GM23338 (cell line): ENCODE results near the gene OBSL1. TPM values are rescaled to one million over a fixed set of nuclear protein-coding genes. Genes with fewer than 3 reads are reported as not detected.
A peak's percentile ranks its signal among the peaks of the same experiment; 100 is the strongest.

ENCODE experiments used
- ATAC-seq: fragments of 200-7000 bp; cut with Tn5 transposase; 3 replicates; pipeline ENCODE4 v1.9.1; 2020
- DNase-seq: peaks from one replicate; pipeline ENCODE4 v3.0.0-alpha.2; 2015; ENCODE audit warnings: low spot score
- H2AFZ ChIP-seq: fragments of 200-600 bp; sonication (generic); 2 replicates; pipeline ENCODE4 v1.8.0; 2016; ENCODE audit warnings: antibody characterized with exemption, mild to moderate bottlenecking, moderate library complexity
- H3F3A ChIP-seq: fragments of 200-600 bp; sonication (generic); replicated peaks from 2 replicates; pipeline ENCODE4 v1.8.0; 2017; ENCODE audit warnings: antibody characterized with exemption, mixed run types, low read depth
- H3K27ac ChIP-seq: fragments of 200-600 bp; sonication (generic); 2 replicates; pipeline ENCODE4 v1.6.1; 2016; ENCODE audit warnings: low read depth
- H3K27me3 ChIP-seq: fragments of 200-600 bp; sonication (generic); 2 replicates; pipeline ENCODE4 v1.8.0; 2016; ENCODE audit warnings: mild to moderate bottlenecking, mixed run types, moderate library complexity; ENCODE audit not compliant: insufficient read depth
- H3K36me3 ChIP-seq: fragments of 200-600 bp; sonication (generic); 2 replicates; pipeline ENCODE4 v1.8.0; 2016; ENCODE audit warnings: mild to moderate bottlenecking; ENCODE audit not compliant: insufficient read depth
- H3K4me1 ChIP-seq: fragments of 200-600 bp; sonication (generic); 2 replicates; pipeline ENCODE4 v1.8.0; 2016; ENCODE audit warnings: mild to moderate bottlenecking, moderate library complexity; ENCODE audit not compliant: insufficient read depth
- H3K4me2 ChIP-seq: fragments of 200-600 bp; sonication (generic); 2 replicates; pipeline ENCODE4 v1.7.1; 2017; ENCODE audit warnings: mixed run types
- H3K4me3 ChIP-seq: fragments of 200-600 bp; sonication (generic); 2 replicates; pipeline ENCODE4 v1.6.1; 2016; ENCODE audit warnings: mixed run types
- H3K79me2 ChIP-seq: fragments of 200-600 bp; sonication (generic); replicated peaks from 2 replicates; pipeline ENCODE4 v1.8.0; 2017; ENCODE audit warnings: mild to moderate bottlenecking; ENCODE audit not compliant: insufficient read depth
- H3K9me2 ChIP-seq: fragments of 200-600 bp; sonication (generic); 2 replicates; pipeline ENCODE4 v1.8.0; 2017; ENCODE audit not compliant: insufficient read depth
- H4K20me1 ChIP-seq: fragments of 200-600 bp; sonication (generic); replicated peaks from 2 replicates; pipeline ENCODE4 v1.8.0; 2017; ENCODE audit warnings: mild to moderate bottlenecking; ENCODE audit not compliant: insufficient read depth
- H3K27ac Mint-ChIP-seq: 2 replicates; pipeline ENCODE4 v1.8.0; 2020; ENCODE audit warnings: inconsistent platforms, mild to moderate bottlenecking, moderate library complexity, mixed read lengths
- H3K27me3 Mint-ChIP-seq: 3 replicates; pipeline ENCODE4 v1.8.0; 2022; ENCODE audit warnings: low read depth, mild to moderate bottlenecking, moderate library complexity, mixed read lengths, inconsistent platforms; ENCODE audit not compliant: insufficient read depth, poor library complexity
- H3K36me3 Mint-ChIP-seq: 3 replicates; pipeline ENCODE4 v1.8.0; 2021; ENCODE audit warnings: low read depth, mild to moderate bottlenecking, inconsistent platforms, moderate library complexity, mixed read lengths
- H3K4me1 Mint-ChIP-seq: 3 replicates; pipeline ENCODE4 v1.8.0; 2020; ENCODE audit warnings: mild to moderate bottlenecking, inconsistent platforms, mixed read lengths
- H3K4me3 Mint-ChIP-seq: 3 replicates; pipeline ENCODE4 v1.8.0; 2021; ENCODE audit warnings: moderate library complexity, mild to moderate bottlenecking, inconsistent platforms, mixed read lengths
- H3K9me3 Mint-ChIP-seq: 3 replicates; pipeline ENCODE4 v1.8.0; 2020; ENCODE audit warnings: moderate library complexity, mild to moderate bottlenecking, inconsistent platforms, mixed read lengths
- CREB1 ChIP-seq: fragments of 250-450 bp; sonication (Bioruptor Pico); IDR thresholded peaks from 2 replicates; pipeline ENCODE4 v1.5.0; 2020; ENCODE audit warnings: low read depth, mild to moderate bottlenecking, moderate library complexity
- CTCF ChIP-seq, 2 experiments: fragments of 200-600 bp in 1 of 2; sonication (generic) in 1 of 2; conservative IDR thresholded peaks; 2 replicates each; pipeline versions ENCODE4 v1.5.1 to v1.6.1; 2016 to 2017; ENCODE audit warnings: antibody characterized with exemption in 2 of 2, low read depth in 2 of 2, mild to moderate bottlenecking in 2 of 2, moderate library complexity in 1 of 2
- ETS1 ChIP-seq: IDR thresholded peaks from 2 replicates; pipeline ENCODE4 v1.6.1; 2016; ENCODE audit warnings: antibody characterized with exemption
- EZH2 ChIP-seq: fragments of 200-600 bp; sonication (generic); IDR thresholded peaks from one replicate; pipeline ENCODE4 v1.8.0; 2017; ENCODE audit warnings: antibody characterized with exemption, mild to moderate bottlenecking, low read depth; ENCODE audit not compliant: unreplicated experiment
- EZH2phosphoT487 ChIP-seq: fragments of 200-600 bp; sonication (generic); IDR thresholded peaks from one replicate; pipeline ENCODE4 v1.8.1; 2018; ENCODE audit warnings: antibody characterized with exemption; ENCODE audit not compliant: unreplicated experiment
- JUNB ChIP-seq: IDR thresholded peaks from one replicate; pipeline ENCODE4 v1.6.1; 2016; ENCODE audit warnings: antibody characterized with exemption; ENCODE audit not compliant: unreplicated experiment
- NANOG ChIP-seq: IDR thresholded peaks from 2 replicates; pipeline ENCODE4 v1.6.1; 2016; ENCODE audit warnings: antibody characterized with exemption, borderline replicate concordance
- POLR2AphosphoS5 ChIP-seq: IDR thresholded peaks from 2 replicates; pipeline ENCODE4 v1.6.1; 2016; ENCODE audit warnings: antibody characterized with exemption, low read depth
- REST ChIP-seq: IDR thresholded peaks from one replicate; pipeline ENCODE4 v1.6.1; 2018; ENCODE audit warnings: antibody characterized with exemption; ENCODE audit not compliant: unreplicated experiment
- STAT1 ChIP-seq: IDR thresholded peaks from one replicate; pipeline ENCODE4 v1.6.1; 2016; ENCODE audit warnings: antibody characterized with exemption; ENCODE audit not compliant: unreplicated experiment
- ZNF114 ChIP-seq: fragments of 250-450 bp; sonication (Bioruptor Pico); IDR thresholded peaks from 2 replicates; pipeline ENCODE4 v1.5.0; 2020; ENCODE audit warnings: mild to moderate bottlenecking, moderate library complexity
- ZNF331 ChIP-seq: fragments of 250-450 bp; sonication (Bioruptor Pico); IDR thresholded peaks from 2 replicates; pipeline ENCODE4 v1.5.0; 2020; ENCODE audit warnings: low read depth, mild to moderate bottlenecking, moderate library complexity
- ZNF462 ChIP-seq: fragments of 250-450 bp; sonication (Bioruptor Pico); IDR thresholded peaks from 2 replicates; pipeline ENCODE4 v1.5.0; 2020; ENCODE audit warnings: mild to moderate bottlenecking, moderate library complexity
- polyA plus RNA-seq: library from polyadenylated mRNA; unstranded; fragments of >200 nt; fragmentation: Nextera tagmentation; extraction: Ambion mirVana; gene quantifications from 2 replicates; pipeline ENCODE4 v1.2.1, GENCODE V29; 2016
- total RNA-seq: library from RNA; depleted of rRNA; stranded (reverse); fragments of >200 nt; shearing (Covaris generic); gene quantifications from 2 replicates; pipeline ENCODE4 v1.2.3, GENCODE V29; 2014

Gene OBSL1
- total and polyA plus RNA-seq, 2 experiments from 2014 or later = 94.9 to 207 TPM

GRCh38 chr2:219513787-219514186, 57.6 kb downstream of the OBSL1 start:
- Histone ChIP-seq H3K27me3 (peaks cover 79% of the 10 kb centered on the region), H4K20me1 (no peaks in the 10 kb centered on the region), H3K9me2 (no peaks in the 10 kb centered on the region), H3F3A (0 out of 2 replicates have a peak, but pooled peaks cover 4% of the 10 kb centered on the region), H3K79me2 (no peaks in the 10 kb centered on the region), H3K4me2 (peak overlapping the region; percentile 73), H3K4me3 (peak overlapping the region; percentile 43), H3K36me3 (no peaks in the 10 kb centered on the region), H3K4me1 (peaks cover 44% of the 10 kb centered on the region), H2AFZ (no peak overlapping the region), H3K27ac (no peak overlapping the region)
- H3K4me3 Mint-ChIP-seq = peak overlapping the region; percentile 49
- H3K9me3 Mint-ChIP-seq = no peaks in the 10 kb centered on the region
- H3K36me3 Mint-ChIP-seq = no peaks in the 10 kb centered on the region
- H3K27me3 Mint-ChIP-seq = peaks cover 77% of the 10 kb centered on the region
- TF ChIP-seq NANOG (no peak), ZNF114 (no peak), JUNB (no peak), CTCF (conservative IDR thresholded peaks at IDR 0.05; ENCODE audit: low read depth in 2 of 2) (no peak), REST (no peak), ZNF331 (CRISPR knock-in tag) (no peak), EZH2phosphoT487 (no peak), POLR2AphosphoS5 (no peak), ETS1 (no peak), EZH2 (no peak), ZNF462 (CRISPR knock-in tag) (no peak), STAT1 (no peak), CREB1 (CRISPR knock-in tag) (no peak)
- H3K4me1 Mint-ChIP-seq = peaks cover 76% of the 10 kb centered on the region
- ATAC-seq = no peak
- no peak for DNase-seq
- no peak overlapping the region for H3K27ac Mint-ChIP-seq
